HL-60 (cell line): ENCODE data around the gene CIRBP.

Experiments
- GABPA ChIP-seq: IDR thresholded peaks from 2 replicates; pipeline ENCODE4 v1.6.1; 2012; ENCODE audit warnings: low read depth
- POLR2AphosphoS5 ChIP-seq: IDR thresholded peaks from 2 replicates; pipeline ENCODE4 v1.6.1; 2012; ENCODE audit warnings: low read depth
- SPI1 ChIP-seq: IDR thresholded peaks from 2 replicates; pipeline ENCODE4 v1.6.1; 2012; ENCODE audit warnings: low read depth, mild to moderate bottlenecking, borderline replicate concordance
- TF ChIP-seq, protein P1 (sequence below): IDR thresholded peaks from one replicate; pipeline ENCODE4 v1.5.1; 2011; ENCODE audit warnings: low read length, control low read depth, inconsistent platforms; ENCODE audit not compliant: insufficient read depth
- TF ChIP-seq, protein P2 (sequence below): IDR thresholded peaks from 2 replicates; pipeline ENCODE4 v1.6.1; 2012; ENCODE audit warnings: low read depth; ENCODE audit not compliant: insufficient replicate concordance

DNA sequence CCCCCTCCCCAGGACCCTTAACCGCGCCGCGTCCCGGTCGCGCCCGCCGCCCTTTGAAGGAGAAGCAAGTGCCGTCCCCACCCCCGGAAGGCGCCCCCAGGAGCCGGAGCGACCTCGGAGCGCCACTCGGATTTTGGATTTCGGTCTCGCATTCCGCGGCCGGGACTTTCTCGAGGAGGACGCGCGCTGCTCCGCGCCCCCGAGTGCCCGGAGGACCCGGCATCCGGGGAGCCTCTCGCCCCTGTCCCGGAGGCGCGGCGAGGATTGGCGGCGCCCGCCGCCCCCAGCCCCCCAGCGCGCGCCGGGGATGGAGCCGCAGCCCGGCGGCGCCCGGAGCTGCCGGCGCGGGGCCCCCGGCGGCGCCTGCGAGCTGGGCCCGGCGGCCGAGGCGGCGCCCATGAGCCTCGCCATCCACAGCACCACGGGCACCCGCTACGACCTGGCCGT is 19.1 kb upstream of the CIRBP start:
- TF ChIP-seq, protein P1, sequence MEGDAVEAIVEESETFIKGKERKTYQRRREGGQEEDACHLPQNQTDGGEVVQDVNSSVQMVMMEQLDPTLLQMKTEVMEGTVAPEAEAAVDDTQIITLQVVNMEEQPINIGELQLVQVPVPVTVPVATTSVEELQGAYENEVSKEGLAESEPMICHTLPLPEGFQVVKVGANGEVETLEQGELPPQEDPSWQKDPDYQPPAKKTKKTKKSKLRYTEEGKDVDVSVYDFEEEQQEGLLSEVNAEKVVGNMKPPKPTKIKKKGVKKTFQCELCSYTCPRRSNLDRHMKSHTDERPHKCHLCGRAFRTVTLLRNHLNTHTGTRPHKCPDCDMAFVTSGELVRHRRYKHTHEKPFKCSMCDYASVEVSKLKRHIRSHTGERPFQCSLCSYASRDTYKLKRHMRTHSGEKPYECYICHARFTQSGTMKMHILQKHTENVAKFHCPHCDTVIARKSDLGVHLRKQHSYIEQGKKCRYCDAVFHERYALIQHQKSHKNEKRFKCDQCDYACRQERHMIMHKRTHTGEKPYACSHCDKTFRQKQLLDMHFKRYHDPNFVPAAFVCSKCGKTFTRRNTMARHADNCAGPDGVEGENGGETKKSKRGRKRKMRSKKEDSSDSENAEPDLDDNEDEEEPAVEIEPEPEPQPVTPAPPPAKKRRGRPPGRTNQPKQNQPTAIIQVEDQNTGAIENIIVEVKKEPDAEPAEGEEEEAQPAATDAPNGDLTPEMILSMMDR = no peak
- TF ChIP-seq GABPA = no peak
- no peak for TF ChIP-seq POLR2AphosphoS5
- TF ChIP-seq, protein P2, sequence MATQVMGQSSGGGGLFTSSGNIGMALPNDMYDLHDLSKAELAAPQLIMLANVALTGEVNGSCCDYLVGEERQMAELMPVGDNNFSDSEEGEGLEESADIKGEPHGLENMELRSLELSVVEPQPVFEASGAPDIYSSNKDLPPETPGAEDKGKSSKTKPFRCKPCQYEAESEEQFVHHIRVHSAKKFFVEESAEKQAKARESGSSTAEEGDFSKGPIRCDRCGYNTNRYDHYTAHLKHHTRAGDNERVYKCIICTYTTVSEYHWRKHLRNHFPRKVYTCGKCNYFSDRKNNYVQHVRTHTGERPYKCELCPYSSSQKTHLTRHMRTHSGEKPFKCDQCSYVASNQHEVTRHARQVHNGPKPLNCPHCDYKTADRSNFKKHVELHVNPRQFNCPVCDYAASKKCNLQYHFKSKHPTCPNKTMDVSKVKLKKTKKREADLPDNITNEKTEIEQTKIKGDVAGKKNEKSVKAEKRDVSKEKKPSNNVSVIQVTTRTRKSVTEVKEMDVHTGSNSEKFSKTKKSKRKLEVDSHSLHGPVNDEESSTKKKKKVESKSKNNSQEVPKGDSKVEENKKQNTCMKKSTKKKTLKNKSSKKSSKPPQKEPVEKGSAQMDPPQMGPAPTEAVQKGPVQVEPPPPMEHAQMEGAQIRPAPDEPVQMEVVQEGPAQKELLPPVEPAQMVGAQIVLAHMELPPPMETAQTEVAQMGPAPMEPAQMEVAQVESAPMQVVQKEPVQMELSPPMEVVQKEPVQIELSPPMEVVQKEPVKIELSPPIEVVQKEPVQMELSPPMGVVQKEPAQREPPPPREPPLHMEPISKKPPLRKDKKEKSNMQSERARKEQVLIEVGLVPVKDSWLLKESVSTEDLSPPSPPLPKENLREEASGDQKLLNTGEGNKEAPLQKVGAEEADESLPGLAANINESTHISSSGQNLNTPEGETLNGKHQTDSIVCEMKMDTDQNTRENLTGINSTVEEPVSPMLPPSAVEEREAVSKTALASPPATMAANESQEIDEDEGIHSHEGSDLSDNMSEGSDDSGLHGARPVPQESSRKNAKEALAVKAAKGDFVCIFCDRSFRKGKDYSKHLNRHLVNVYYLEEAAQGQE = no peak
- TF ChIP-seq SPI1 = no peak
